GM12874 (cell line): ENCODE measurements around the gene MNX1.

ENCODE experiments used
- CTCF ChIP-seq: IDR thresholded peaks from 2 replicates; pipeline ENCODE4 v1.5.1; 2011; ENCODE audit warnings: low read depth, mild to moderate bottlenecking, control low read depth, low read length, moderate library complexity; ENCODE audit not compliant: insufficient read depth

Gene MNX1

DNA sequence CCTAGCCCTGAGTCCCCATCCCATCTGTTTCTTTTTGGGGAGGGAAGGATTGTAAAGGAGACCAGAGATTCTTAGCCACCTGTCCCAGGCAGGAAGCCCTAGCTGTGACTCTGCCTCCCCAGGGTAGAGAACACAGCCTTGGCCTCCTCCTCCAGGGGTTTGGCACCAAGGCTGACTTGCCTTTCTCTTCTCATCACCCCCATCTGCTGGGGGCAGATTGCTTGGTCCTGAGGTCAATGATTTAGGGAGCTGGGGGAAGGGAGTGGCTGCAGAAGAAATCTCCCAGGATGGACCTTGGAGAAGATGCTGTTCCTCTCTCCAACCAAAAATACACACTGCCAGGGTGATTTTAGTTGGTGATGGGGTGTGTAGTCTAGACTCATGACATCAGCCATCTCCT, 2.6 kb upstream of the MNX1 start:
- TF ChIP-seq CTCF: no peak

- no peak for TF ChIP-seq CTCF
Measured at GRCh38 chr7:157012113-157012547, 1.7 kb upstream of the MNX1 start.

- no peak for TF ChIP-seq CTCF
Measured at GRCh38 chr7:157011333-157012112, 1.1 kb upstream of the MNX1 start.

- no peak for TF ChIP-seq CTCF
Measured at GRCh38 chr7:157009778-157010587, 480 bp downstream of the MNX1 start.

DNA sequence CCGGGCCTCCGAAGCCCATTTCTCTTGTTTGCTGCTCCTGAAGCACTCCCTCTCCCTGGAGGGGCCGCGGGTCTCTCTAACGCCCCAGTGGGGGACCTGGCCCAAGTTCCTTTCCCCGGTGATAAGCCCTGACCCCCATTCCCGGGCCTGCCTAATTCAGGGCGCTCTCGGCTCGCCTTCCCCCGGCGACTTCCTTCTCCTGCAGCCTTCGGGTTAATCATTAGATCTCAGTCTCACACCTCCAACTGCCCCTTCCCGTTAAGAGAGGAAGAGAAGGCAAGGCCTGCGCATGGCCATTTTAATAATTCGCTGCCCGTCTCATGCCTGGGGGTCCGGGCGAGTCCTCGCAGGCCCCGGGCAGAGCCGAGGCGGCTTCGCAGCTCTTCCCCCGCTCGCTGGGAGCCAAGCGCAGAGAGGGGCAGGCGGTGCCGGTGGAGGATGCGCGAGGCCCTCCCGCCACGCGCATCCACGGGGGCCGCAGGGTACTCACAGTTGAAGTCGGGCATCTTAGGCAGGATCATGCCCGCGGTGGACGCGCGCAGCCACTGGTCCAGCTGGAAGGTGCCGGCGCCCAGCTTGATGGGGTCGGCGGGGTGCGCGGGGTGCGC, 1.2 kb downstream of the MNX1 start:
- no peak for TF ChIP-seq CTCF

GRCh38 chr7:157008206-157009169, 2.0 kb downstream of the MNX1 start:
- TF ChIP-seq CTCF: no peak
